Coronary artery (tissue), 2 donors: ENCODE data around the gene NAT9.

Experiments
- DNase-seq: peaks from one replicate; pipeline ENCODE4 v3.0.0-alpha.2; 2017; ENCODE audit warnings: low spot score
- H3K27ac ChIP-seq, 2 donors: fragments of 200-600 bp; sonication (generic); one replicate each; pipeline ENCODE4 v1.5.1; 2016 to 2019
- H3K4me3 ChIP-seq: fragments of 200-600 bp; sonication (generic); 2 replicates; pipeline ENCODE4 v1.5.1; 2016; ENCODE audit warnings: mild to moderate bottlenecking, moderate library complexity
- CTCF ChIP-seq: fragments of 200-600 bp; sonication (generic); IDR thresholded peaks from one replicate; pipeline ENCODE4 v1.5.1; 2019; ENCODE audit warnings: antibody characterized with exemption

The NAT9 gene

GRCh38 chr17:74746376-74746775 lies 29.8 kb downstream of the NAT9 start:
- Histone ChIP-seq H3K4me3 (no peak overlapping the region), H3K27ac (peak overlapping the region in 1 of 2 donors; percentile 26)
- no peak for DNase-seq
- TF ChIP-seq CTCF = no peak

DNA sequence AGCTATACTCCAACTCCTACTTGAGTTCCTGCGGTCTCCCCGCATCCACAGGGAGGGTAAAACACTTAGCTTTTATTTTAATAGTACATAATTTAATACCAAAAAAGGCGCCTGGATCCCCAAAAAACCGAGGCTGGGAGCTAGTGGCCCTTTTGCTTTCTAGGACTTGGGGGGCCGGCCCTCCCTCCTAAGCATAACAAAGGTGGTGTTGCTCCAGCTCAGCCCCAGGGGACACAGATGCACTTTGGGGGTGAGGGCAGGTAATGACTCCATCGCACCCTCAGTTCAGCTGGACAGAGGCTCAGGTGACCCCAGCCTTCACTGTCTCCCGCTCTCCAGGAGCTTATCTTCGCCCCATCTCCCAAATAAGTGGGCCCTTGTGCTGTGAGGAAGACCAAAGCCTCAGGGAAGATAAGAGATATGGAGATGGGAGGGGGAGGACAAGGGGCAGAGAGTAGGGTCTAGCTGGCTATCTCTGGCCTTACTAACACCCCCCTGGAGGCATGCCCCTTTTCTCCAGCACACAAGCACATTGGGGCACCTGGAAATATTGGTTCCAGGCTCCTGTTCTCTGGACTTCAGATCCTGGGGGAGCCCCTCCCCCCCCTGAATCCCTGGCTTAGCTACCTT lies 30.5 kb downstream of the NAT9 start:
- DNase-seq = no peak
- TF ChIP-seq CTCF = no peak
- Histone ChIP-seq H3K27ac (no peak overlapping the region), H3K4me3 (no peak overlapping the region)

DNA sequence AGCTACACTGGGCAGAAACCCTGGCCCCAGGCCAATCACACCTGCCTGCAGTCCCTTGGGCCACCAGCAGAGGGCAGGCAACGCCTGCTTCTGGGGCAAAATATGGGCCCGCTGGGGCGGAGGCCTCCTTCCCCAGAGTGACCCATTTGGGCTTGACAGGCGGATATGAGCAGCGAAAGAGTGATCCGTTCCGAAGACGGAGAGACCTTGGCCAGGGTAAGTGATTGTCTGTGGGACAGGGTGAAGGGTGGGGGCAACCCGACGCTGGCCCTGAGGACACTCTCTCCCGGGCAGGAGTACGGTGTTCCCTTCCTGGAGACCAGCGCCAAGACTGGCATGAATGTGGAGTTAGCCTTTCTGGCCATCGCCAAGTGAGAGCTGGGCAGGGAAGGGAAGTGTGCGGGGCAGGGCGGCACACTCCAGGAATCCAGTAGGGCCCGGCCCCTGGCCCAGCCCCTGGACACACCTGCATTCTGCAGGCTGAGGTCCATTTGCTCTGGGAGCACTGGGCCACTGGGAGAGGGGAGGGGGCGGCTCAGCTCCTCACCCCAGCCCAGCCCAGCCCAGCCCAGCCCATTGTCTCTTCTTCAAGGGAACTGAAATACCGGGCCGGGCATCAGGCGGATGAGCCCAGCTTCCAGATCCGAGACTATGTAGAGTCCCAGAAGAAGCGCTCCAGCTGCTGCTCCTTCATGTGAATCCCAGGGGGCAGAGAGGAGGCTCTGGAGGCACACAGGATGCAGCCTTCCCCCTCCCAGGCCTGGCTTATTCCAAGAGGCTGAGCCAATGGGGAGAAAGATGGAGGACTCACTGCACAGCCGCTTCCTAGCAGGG lies 31.2 kb downstream of the NAT9 start:
- Histone ChIP-seq H3K4me3 (peak overlapping the region; percentile 55), H3K27ac (peak overlapping the region in 1 of 2 donors; percentile 43)
- DNase-seq = peak; percentile 85
- peak; percentile 98 for TF ChIP-seq CTCF

DNA sequence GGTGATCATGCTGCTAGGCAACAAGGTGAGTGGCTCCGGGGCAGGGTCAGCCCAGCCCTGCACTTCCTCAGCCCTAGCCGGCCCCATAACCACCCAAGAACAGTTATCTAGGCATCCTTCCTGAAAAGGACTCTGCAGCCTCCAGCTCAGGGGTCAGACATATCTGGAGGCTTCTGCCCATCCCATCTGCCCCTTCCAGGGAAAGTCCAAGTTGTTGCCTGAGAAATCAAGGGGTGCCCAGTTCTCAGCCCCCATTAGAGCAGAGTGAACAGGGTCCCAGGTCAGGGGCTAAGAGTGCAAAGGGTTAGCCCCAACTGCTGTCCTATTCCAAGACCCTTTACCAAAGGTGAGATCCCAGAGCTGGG lies 31.8 kb downstream of the NAT9 start:
- no peak overlapping the region for H3K27ac ChIP-seq
- no peak overlapping the region for H3K4me3 ChIP-seq

GRCh38 chr17:74743755-74744154 lies 32.4 kb downstream of the NAT9 start:
- Histone ChIP-seq H3K27ac (no peak overlapping the region), H3K4me3 (no peak overlapping the region)
- no peak for TF ChIP-seq CTCF
- no peak for DNase-seq

More for the DNA sequence above, 31.8 kb downstream of the NAT9 start:
- TF ChIP-seq CTCF = no peak
- DNase-seq = no peak

DNA sequence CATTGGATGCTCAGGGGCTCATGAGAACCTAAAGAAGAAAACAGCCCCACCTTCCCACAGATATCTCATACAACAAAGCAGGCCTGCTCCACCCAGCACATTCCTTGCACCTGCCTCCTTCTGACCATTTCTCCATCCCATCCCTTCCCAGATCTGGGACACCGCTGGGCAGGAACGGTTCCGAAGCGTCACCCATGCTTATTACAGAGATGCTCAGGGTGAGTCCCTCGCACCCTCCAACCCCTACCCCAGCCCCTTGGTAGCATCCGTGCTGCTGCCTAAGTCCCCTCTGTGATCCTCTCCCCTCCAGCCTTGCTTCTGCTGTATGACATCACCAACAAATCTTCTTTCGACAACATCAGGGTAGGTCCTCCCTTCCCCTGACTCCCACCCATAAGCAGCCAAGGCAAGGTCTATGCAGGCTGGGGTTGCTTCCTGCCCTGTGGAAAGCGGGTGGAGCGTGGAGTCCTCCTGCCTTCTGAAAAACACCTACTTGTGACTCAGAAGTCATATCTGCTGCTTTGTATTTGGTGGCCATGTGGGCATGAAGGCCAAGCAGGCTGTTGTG lies 33.1 kb downstream of the NAT9 start:
- DNase-seq = no peak
- no peak overlapping the region for H3K27ac ChIP-seq
- TF ChIP-seq CTCF = no peak
- no peak overlapping the region for H3K4me3 ChIP-seq

- Histone ChIP-seq H3K4me3 (no peak overlapping the region), H3K27ac (no peak overlapping the region)
- no peak for TF ChIP-seq CTCF
- no peak for DNase-seq
Observed at GRCh38 chr17:74742153-74742515, 34.0 kb downstream of the NAT9 start.
